Activated CD4-positive, alpha-beta T cell treated with anti-CD3 and anti-CD28 coated beads for 1 hour (primary cell): ENCODE data around the gene GPR141.

Experiments used
- DNase-seq: peaks from one replicate; pipeline ENCODE4 v3.0.0-alpha.2; 2020

The GPR141 gene

DNA sequence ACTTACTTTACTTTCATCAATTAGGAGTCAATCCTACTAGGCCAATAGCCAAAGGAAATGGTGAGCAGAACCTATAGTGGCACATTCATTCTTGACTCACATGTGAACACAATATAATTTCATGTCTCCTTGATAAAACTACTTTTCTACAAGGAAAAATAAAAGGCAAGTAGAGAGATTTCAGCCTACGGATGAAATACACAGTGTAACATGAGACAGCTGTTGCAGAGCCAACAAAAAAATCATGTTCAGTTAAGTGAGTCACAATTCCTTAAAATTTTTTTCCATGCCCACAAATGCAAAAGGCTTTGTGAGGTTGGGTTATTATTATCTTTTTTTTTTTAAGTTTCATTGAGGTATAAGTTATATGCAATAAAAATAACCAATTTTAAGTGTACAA lies 54.8 kb downstream of the GPR141 start:
- no peak for DNase-seq

- DNase-seq, result no peak
Measured at GRCh38 chr7:37740398-37740797, 56.8 kb downstream of the GPR141 start.

DNA sequence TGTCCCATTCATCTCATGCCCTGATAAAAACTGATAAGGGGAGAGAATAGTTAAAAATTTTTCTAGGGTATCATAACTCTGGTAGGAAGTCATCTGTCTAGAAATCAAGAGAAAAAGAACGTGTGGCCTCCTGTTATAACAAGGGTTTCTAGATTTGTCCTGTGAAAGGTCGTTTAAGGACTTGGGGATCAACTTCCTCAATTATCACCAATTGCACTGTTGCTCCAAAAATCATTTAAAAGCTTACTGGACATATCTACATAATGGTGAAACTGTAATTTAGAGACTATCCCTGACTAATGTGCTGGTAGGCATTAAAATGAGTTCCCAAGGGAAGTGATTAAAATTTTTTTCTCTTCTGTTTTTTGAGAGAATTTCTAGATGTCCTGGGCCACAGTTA lies 58.2 kb downstream of the GPR141 start:
- DNase-seq, result no peak

GRCh38 chr7:37751096-37751495 lies 67.5 kb downstream of the GPR141 start:
- no peak for DNase-seq

DNA sequence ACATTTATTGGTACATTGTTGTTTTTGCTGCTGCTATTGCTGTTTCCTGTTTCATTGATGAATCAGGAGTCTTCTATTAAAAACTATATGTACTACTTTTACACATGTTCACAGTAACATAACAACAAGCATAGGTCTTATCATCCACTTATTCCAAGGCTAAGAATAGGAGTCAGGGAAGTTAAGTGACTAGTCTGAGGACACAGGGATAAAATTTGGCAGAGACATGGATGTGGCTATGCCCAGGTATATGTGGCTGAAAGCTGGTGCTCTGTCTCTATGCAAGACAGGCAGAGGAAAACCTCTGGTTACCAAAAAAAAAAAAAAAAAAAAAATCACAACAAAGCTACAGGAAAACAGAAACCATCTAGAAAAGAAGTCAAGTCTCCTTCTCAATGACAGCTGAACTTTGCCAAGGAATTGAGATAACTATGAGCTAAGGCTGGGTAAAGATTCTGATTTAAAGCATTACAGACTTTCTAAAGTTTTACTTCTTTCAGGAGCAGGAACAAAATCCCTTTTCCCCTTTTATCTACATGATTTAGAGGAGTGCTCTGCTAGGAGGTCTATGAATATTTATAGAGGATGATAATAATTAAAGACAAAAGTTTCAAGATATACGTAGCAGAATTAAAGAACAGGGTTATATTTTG lies 70.0 kb downstream of the GPR141 start:
- no peak for DNase-seq

DNA sequence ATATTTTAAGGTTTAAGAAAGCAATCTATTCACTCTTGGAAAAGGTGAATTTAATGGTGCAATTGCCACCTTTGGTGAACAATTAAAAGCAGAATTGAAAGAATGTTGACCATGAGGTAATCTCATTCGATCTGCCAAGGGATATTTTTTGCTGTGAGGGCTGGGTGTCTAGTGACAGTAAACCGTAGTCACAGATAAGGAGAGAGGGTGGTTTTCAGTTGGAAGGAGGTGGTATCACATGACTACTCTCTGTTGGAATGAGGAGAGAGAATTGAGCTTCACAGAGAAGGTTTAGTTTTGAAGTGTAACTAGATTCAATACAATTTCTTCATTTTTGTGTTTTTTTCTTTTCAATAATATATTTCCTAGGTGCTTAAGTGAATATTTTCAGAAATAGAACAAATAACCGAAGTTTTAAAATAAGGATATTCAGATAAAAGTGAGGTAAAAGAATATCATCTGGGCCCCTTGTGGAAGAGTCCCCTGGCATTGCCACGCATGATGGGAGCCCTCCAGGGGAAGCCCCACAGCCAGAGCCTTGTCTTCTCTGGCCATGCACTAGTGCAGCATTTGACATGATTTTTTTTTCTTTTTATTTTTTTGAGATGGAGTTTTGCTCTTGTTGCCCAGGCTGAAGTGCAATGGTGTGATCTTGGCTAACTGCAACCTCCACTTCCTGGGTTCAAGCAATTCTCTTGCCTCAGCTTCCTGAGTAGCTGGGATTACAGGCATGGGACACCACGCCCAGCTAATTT lies 73.4 kb downstream of the GPR141 start:
- no peak for DNase-seq

- DNase-seq, result no peak
Measured at GRCh38 chr7:37757563-37757962, 74.0 kb downstream of the GPR141 start.

- no peak for DNase-seq
Measured at GRCh38 chr7:37758501-37759045, 75.0 kb downstream of the GPR141 start.

- no peak for DNase-seq
Measured at GRCh38 chr7:37759526-37759925, 76.0 kb downstream of the GPR141 start.

GRCh38 chr7:37765421-37765829 lies 81.9 kb downstream of the GPR141 start:
- no peak for DNase-seq

GRCh38 chr7:37765872-37766525 lies 82.4 kb downstream of the GPR141 start:
- DNase-seq, result no peak

DNA sequence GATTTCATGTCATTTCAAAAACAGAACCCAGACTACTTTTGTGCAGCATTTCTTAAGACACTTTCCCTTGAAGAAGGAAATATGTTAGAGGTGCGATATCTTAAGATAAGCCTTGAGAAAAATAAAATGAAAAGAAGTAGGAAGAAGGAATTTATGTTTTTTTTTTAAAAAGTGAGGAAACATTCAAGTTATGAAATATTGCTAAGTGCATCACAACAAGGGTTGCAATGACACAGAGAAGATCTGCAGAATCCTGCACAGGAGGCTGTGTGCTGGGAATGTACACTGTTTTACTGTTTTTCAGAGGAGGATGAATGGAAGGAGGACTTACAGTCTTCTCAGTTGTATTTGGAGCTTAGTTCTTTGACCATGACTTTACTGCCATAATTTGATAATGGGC lies 85.0 kb downstream of the GPR141 start:
- no peak for DNase-seq

- DNase-seq, result no peak
Measured at GRCh38 chr7:37769291-37769690, 85.7 kb downstream of the GPR141 start.

DNA sequence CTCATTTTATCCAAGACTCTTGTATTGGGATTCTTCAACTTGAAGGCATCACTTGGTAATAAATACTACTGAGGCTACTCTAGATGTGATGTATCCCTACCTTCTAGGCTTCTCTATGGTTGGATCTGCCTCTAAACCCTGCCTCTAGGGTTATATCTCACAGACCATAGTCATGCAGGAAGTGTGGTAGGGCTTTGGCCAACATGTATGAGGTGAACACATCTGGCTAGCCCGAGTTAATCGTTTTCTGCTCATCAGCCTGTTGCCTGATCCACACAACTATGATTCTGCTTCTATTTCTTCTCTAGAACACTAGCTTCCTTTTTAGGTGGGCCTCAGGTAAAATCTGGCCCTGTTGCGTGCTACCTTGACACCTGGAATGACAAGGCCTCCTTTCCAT lies 86.2 kb downstream of the GPR141 start:
- DNase-seq, result no peak

DNA sequence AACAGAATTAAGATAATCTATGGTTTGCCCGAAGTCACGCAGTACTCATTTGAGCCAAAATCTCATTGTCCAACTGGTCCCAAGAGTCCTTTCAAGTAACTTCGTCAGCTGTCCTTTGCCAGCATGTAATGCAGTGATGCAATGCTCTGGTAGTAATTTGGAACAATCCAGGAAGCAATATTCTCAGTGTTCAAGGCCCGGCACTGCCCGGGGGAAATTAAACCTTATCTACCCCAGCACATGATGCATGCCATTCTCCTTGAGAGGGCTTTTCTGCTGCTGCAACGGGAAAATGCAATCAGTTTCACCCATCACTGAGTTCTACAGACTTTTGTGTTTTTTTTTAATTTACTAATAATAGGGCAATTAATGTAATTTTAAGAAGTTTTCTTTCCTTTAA lies 87.3 kb downstream of the GPR141 start:
- no peak for DNase-seq

- no peak for DNase-seq
Measured at GRCh38 chr7:37771342-37771741, 87.8 kb downstream of the GPR141 start.

DNA sequence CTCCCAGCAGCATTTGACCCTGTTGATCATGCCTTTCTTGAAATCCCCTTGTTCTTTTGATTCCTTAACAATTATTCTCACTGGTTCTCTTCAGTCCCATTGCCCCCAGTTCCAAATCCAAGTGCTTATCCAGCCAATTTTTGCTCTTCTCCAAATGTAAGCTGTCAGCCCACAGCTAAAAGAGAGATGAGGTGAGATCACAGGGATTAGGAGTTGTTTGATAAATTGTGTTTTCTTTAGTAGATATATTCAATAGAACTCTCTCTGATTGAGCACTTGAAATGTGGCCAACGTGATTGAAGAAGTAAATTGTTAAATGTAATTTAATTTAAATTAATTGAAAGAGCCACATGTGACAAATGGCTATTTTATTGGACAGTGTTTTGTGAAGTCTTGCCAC lies 88.2 kb downstream of the GPR141 start:
- DNase-seq, result no peak

- no peak for DNase-seq
Measured at GRCh38 chr7:37775921-37776320, 92.4 kb downstream of the GPR141 start.

DNA sequence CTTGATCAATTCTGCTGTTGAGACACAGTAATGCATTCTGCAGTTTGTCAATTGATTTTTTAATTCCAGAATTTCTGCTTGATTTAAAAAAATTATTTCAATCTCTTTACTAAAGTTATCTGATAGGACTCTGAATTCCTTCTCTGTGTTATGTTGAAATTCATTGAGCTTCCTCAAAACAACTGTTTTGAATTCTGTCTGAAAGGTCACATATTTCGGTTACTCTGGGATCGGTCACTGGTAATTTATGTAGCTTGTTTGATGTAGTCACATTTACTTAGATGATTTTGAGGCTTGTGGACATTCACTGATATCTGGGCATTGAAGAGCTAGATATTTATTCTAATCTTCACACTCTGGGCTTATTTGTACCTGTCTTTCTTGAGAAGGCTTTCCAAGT lies 97.6 kb downstream of the GPR141 start:
- DNase-seq, result no peak

- no peak for DNase-seq
Measured at GRCh38 chr7:37782166-37782565, 98.6 kb downstream of the GPR141 start.

- DNase-seq, result no peak
Measured at GRCh38 chr7:37784015-37784414, 100.4 kb downstream of the GPR141 start.

GRCh38 chr7:37786741-37787569 lies 103.4 kb downstream of the GPR141 start:
- DNase-seq, result no peak
